Measurements from ENCODE around the gene CKAP2L.
"Not testable (repeated sequence)": the region's sequence is repeated elsewhere in the genome, so short reads cannot be mapped to it uniquely, and the experiment has no call there.

The CKAP2L gene

DNA sequence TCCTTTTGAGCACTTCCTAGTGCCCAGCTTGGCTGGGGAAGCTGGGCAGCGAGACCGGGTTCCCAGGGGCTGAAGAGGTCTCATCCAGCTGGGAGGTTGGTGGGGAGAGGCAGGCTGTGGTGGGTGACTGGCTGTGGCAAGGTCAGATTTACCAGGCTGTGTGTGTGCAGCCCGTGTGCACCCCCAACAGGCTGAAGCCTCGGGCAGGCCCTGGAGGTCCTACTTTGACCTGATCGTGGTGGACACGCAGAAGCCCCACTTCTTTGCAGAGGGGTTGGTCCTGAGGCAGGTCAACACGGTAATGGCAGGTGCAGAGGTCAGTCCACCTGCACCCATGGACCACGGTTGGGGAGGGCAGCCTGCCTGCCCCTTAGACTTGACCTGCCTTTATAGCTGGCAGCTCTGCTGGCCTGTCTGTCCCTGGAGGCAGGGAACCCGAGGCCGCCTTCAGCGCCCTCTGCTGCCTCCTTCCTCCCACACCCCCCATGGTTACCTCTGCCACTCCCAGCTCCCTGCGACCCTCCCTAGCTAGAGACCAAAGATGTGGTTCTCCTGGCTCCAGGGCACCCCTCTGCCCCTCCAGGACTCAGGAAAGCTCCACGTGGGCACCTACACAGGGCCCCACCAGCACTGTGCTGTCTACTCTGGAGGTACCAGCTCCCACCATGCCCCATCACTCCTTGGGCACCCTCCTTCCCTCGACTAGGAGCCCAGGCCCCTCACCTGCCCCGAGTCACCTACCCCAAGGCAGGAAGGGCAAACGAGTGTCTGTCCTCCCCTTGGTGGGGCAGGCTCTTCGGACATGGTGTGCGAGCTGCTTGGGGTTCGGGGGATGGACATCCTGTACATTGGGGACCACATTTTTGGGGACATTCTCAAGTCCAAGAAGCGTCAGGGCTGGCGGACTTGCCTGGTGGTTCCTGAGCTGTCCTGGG, 39.6 kb downstream of the CKAP2L start:
- no peak for DNase-seq

DNA sequence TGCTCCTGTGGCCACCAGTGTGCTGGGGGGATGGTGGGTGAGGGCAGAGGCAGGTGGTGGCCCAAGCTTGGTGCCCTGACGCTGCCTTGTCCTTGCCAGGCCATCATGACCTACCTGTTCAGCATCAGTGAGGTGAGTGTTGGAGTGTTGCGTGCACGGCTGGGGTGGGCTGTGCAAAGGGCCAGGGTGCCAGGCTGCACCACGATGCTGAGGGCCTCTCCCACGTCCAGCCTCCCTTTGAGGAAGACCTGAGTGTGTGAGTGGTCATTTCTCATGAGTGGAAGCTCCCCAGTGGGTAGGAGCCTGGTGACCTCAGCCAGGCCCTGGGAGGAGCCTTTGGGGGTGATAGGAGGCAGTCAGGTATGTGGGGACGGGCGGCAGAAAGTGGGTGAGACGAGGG, 40.4 kb downstream of the CKAP2L start:
- DNase-seq = no peak

DNA sequence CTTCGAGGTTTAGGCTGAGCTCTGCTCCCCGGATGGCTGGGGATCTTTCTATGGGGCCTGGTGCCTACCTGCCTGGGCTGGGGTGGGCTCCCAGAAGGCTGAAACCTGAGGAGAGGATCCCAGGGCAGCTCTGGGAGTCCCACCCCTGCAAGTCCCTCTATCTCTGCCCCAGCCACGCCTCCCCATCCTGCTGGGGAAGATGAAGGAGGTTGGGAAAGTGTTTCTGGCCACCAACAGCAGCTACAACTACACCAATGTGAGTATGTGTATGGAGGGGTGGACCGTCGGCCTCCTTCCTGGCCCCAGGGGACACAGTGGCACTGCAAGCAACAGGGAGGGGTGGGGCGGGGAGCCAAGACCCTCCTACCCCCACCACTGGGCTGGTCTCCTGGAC, 40.9 kb downstream of the CKAP2L start:
- DNase-seq = no peak

- no peak for DNase-seq
These were observed 41.4 kb downstream of the CKAP2L start for GRCh38 chr2:112722816-112723546.

- no peak for DNase-seq
These were observed 42.4 kb downstream of the CKAP2L start for GRCh38 chr2:112721819-112722522.

DNA sequence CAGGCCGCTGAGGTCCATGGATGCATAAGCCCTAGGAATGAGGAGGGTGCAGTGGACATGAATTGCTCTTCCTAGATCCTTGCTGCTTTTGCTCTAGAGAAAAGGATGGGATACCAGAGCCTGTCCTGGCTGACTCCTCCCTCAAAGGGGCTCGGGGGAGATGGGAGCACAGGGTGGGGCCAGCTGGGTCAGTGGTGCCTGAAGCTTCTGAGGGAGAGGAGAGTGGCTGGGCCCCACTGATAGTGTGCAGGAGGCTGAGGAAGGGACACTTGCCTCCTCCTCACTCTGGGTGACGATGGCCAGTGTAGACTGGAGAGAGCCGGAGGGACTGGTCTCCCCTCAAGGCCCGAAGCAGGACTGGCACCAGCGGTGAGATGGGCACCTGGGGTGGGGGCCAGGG, 43.6 kb downstream of the CKAP2L start, which contains the start of gene NT5DC4:
NT5DC4 (plus strand) TSS at position 236 of the 400 bp plus-strand sequence; CDS start at position 296, 60 bp downstream.
- no peak for DNase-seq

DNA sequence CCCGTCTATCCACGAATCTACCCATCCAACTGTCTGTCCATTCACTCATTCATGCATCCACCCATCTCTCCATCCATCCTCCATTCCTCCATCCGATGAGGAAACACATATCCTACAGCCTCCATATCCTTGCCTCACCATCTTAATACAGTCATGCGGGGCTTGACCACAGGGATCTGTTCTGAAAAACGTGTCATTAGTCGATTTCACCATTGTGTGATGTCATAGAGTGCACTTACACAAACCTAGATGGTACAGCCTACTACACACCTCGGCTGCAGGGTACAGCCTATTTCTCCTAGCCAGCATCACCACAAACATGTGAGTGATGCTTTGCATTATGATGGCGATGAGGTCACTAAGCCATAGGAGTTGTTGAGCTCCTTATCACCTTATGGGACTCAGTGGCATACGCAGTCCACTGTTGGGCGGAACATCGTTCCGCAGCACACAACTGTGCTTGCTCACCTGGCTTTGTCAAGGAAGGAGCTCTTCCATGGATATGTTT, 45.5 kb downstream of the CKAP2L start:
- no peak for DNase-seq

GRCh38 chr2:112716826-112717352, 47.5 kb downstream of the CKAP2L start:
- DNase-seq = not testable (repeated sequence)

- not testable (repeated sequence) for DNase-seq
These were observed 48.3 kb downstream of the CKAP2L start for GRCh38 chr2:112716094-112716493.

DNA sequence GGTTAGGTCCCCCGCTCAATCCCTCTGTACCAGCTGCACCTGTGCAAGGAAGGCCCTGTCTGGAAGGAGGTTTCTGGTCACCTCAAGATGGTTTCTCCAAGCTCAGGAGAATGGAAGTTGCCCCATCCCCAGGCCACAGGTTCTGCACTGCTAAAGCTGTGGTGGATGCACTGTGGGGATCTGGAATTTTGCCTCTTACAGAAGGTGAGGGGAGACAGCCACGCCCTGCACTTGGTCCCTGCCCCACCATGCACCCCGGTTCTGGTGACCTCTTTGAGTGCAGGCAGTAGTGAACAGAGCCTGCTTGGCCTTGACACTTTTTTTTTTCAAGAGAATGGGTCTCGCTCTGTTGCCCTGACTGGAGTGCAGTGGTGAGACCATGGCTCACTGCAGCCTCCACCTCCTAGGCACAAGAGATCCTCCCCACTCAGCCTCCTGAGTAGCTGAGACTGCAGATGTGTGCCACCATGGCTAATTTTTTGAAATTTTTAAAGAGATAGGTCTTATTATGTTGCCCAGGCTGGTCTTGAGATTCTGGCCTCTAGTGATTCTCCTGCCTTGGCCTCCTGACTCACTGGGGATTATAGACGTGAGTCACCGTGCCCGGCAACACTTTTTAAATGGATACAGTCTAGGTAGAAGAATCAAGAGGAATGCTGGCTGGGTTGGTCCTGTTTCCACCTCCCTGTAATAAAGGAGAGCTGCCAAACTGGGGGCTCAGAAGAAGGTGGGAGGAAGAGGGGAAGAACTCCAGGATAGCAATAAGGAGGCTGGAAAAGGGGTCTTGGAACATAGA, 49.4 kb downstream of the CKAP2L start:
- DNase-seq = no peak

- no peak for DNase-seq
These were observed 50.1 kb downstream of the CKAP2L start for GRCh38 chr2:112714331-112714730.

DNA sequence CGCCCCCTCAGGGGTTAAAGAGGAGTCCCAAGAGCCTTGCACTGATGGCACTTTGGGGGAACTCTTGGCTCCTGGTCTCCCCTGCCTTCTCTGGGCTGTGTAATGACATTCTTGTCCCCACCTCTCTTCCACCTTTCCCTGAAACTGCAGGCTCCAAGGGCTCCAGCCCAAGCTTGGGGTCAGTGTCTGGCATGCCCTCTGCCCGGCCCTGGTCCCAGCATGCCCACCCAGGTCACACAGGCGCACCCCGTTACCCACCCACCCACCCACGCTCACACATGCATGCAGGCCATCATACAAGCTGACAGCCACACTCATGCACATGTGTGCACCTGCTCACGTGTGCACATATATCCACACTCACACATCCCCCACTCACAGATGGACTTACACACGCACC, 50.5 kb downstream of the CKAP2L start:
- DNase-seq = no peak

DNA sequence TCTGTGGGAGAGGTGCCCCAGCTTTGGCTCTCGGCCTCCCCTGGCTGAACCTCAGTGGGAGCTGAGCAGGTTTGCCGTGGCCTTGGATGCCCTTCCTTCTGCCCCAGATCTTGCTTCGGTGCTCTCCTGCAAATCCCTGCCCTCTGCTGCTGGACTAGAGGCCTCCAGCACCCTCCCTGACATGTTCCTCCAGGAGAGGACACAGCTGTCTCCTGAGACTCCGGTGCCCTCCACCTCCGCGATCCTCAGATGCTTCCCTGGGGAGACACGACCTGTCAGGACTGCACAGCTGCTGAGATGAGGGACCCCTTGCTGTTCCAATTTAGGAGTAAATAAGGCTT, 50.9 kb downstream of the CKAP2L start:
- no peak for DNase-seq

DNA sequence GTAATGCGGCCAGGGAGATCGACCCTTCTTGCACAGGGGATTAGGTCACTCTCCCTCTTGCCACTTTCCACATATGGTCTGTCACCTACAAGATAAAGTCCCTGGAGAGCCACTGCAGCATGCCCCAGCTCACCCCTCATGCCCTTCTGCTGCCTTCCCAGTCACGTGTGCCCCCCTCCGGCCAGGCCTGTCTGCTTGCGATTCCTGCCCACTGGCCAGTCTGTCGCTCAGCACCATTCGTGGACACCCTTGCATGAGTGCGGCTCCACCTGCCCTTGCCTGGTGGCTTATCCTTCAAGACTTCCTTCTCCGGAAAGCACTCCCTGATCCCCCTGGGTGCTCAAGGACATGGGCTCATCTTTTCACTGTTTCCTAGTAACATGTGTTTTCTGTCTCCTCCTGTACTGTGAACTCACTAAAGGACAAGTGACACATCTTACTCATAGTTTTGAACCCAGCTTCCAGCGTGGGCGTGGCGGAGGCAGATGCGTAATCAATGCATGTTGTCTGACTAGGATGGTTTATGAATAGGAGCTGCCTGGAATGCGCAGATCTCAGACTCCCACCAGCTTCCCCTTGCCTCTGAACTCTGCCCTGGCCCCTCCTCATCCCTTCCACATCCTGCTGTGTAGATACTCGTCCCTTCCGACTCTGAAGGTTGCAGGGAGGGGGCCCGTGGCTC, 51.4 kb downstream of the CKAP2L start:
- DNase-seq = no peak

DNA sequence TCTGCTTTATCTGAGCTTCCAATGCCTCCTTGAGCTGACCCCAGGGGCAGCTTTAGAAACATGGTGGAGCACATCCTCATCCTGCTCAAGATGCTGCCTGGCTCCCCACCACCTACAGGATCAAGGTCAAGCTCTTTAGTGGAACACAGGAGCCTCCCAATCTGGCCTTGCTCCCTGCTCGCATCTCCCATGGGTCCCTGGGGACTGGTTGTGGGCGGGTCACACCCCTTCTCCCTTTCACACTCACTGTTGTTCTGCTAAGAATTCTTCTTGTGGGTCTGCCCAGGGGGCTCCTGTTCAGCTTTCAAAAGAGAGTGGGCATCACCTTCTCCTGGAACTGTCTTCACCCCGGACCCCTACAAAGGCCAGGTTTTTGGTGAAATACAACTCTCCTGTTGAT, 51.9 kb downstream of the CKAP2L start:
- DNase-seq = no peak

- DNase-seq = no peak
These were observed 53.3 kb downstream of the CKAP2L start for GRCh38 chr2:112710956-112711750.

- no peak for DNase-seq
These were observed 54.7 kb downstream of the CKAP2L start for GRCh38 chr2:112709703-112710102.

DNA sequence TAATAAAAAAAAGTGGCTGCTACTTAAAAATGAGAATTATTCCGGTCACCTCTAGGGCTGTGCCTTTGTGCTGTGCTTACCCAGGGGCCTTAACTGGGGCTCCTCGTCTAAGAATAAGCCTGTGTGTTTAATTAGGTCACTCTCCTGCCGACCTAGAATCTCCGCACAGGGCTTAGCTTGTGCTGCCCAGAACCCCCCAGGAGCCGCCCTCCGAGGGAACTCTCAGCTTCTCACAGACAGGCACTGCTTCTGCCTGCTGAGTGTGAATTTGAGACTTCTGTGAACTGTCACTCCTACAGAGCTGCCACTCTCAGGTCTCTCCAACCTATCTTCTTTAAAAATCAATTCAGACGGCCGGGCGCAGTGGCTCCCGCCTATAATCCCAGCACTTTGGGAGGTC, 55.4 kb downstream of the CKAP2L start:
- no peak for DNase-seq

GRCh38 chr2:112706947-112707346, 57.5 kb downstream of the CKAP2L start:
- DNase-seq = not testable (repeated sequence)

DNA sequence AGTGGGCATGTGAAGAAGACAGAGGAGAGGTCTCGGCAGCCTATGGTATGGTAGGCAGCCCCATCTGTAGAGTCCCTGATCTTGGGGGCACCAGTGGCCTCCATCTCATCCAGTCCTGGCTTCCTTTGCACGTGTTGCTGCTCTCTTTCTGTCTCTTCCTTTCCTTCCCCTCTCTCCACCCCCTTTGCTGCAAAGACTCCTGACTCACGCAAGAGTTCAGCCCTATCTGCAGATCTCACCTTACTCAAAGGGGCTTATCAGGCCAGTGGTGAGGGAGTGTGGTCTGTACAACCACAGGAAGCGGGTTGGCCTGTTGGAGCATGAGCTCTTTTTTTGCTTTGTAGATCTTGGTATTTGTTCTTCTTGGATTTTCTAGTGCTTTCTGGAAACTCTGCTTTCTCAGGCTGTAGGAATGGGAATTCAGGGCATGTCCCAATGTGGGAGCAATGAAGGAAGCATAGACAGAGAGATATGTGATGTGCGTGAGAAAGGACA, 58.2 kb downstream of the CKAP2L start:
- no peak for DNase-seq

Measured in activated naive CD4-positive, alpha-beta T cell treated with anti-CD3 and anti-CD28 coated beads, Interleukin-2, amount 50 U/mL, for 16 hours (primary cell).